ENCODE measurements around the gene PSMD7. TPM values are rescaled to one million over a fixed set of nuclear protein-coding genes. Genes with fewer than 3 reads are reported as not detected.

PSMD7 gene
- total and polyA plus RNA-seq, 2 of the 13 experiments (the other 11 are each of a cell fraction or from before 2014, with no cell fraction given), result 105 to 224 TPM

- TF ChIP-seq ETV5 (CRISPR knock-in tag; IDR thresholded peaks at IDR 0.05; ENCODE audit: borderline replicate concordance), result peak; percentile 92
- peak; percentile 90; the same call in 1 of the 2 replicates for TF ChIP-seq ZNF17 (CRISPR knock-in tag; IDR thresholded peaks at IDR 0.05)
- TF ChIP-seq ZNF160 (CRISPR knock-in tag; IDR thresholded peaks at IDR 0.05), result peak; percentile 54
- TF ChIP-seq NFIB (CRISPR knock-in tag; IDR thresholded peaks at IDR 0.05; ENCODE audit: borderline replicate concordance), result peak; percentile 62; the same call in 1 of the 2 replicates
- TF ChIP-seq FOSL2 (CRISPR knock-in tag; IDR thresholded peaks at IDR 0.05), result peak; percentile 76
- TF ChIP-seq ARID5B (CRISPR knock-in tag; IDR thresholded peaks at IDR 0.05), result peak; percentile 71
- TF ChIP-seq KDM4B (CRISPR knock-in tag; IDR thresholded peaks at IDR 0.05), result peak; percentile 93; the same call in 1 of the 2 replicates
- no peak for TF ChIP-seq ARNT (IDR thresholded peaks at IDR 0.05)
- TF ChIP-seq JUNB (CRISPR knock-in tag; IDR thresholded peaks at IDR 0.05; ENCODE audit: borderline replicate concordance), result no peak
- peak; percentile 99 for TF ChIP-seq SRY (CRISPR knock-in tag; IDR thresholded peaks at IDR 0.05)
- peak; percentile 47; the same call in 1 of the 2 replicates for TF ChIP-seq CC2D1A (CRISPR knock-in tag; IDR thresholded peaks at IDR 0.05)
- TF ChIP-seq AGO1 (IDR thresholded peaks at IDR 0.05; ENCODE audit: low read depth, low read length, poor library complexity, severe bottlenecking), result peak; percentile 81
- TF ChIP-seq PHF8 (CRISPR knock-in tag; IDR thresholded peaks at IDR 0.05), result peak; percentile 100
- TF ChIP-seq ARHGAP35 (CRISPR knock-in tag; IDR thresholded peaks at IDR 0.05; ENCODE audit: borderline replicate concordance), result peak; percentile 82; the same call in 1 of the 2 replicates
- peak; percentile 67; the same call in 1 of the 2 replicates for TF ChIP-seq PAWR (CRISPR knock-in tag; IDR thresholded peaks at IDR 0.05; ENCODE audit: borderline replicate concordance)
- peak; percentile 55 for TF ChIP-seq ZNF331 (CRISPR knock-in tag; IDR thresholded peaks at IDR 0.05)
- peak; percentile 92 for TF ChIP-seq IKZF5 (CRISPR knock-in tag; IDR thresholded peaks at IDR 0.05)
- TF ChIP-seq PBX3 (CRISPR knock-in tag; IDR thresholded peaks at IDR 0.05; ENCODE audit: borderline replicate concordance), result 0 out of 2 replicates have a peak, but pooled peaks have one; percentile 25
- no peak for TF ChIP-seq ZNF672 (CRISPR knock-in tag; IDR thresholded peaks at IDR 0.05)
- no peak for TF ChIP-seq PRPF4 (IDR thresholded peaks at IDR 0.05; ENCODE audit: low read depth, low read length, poor library complexity, severe bottlenecking)
- no peak for TF ChIP-seq REXO4 (CRISPR knock-in tag; IDR thresholded peaks at IDR 0.05; ENCODE audit: borderline replicate concordance)
- peak; percentile 57 for TF ChIP-seq ZNF275 (CRISPR knock-in tag; IDR thresholded peaks at IDR 0.05; ENCODE audit: borderline replicate concordance)
- peak; percentile 91 for TF ChIP-seq MEF2D (CRISPR knock-in tag; IDR thresholded peaks at IDR 0.05)
Measured at GRCh38 chr16:74296432-74297144, at the start of gene PSMD7 (continued).

Data from HepG2 (cell line).